ENCODE results near the gene DUSP2.

Gene DUSP2

DNA sequence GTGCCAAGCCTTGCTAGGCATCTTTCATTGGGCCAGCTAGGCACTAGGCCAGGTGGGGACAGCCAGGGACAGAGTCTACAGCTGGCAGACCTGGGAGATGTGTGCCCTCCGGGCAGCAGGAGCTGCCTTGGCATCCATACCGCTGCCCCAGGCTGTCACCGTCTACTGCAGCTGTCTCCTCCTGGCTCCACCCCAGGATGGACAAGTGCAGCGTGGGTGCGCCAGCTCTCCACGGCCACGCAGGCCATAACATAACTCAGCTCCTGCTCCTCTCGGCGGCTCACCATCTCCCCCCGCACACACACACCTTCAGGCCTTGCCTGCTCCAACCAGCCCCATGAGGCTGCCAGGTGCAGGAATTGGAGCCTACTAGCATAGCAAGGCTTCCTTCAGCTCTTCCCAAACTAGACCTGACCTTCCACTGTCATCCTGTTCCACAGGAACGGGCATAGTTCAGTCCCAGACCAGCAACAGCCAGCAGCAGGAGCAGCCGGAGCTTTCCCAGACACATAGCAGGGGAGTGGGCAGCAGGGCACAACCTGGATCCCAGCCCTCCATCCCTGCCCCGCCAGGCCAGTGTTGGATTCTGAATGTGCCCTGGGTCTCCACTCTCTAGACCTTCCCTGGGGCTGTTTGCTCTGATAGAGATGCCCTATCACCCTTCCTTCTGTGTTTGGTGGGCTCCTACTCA, 26.4 kb downstream of the DUSP2 start:
- no peak for TF ChIP-seq EZH2 (IDR thresholded peaks at IDR 0.05; ENCODE audit: borderline replicate concordance, low read length)
- TF ChIP-seq, protein P1, sequence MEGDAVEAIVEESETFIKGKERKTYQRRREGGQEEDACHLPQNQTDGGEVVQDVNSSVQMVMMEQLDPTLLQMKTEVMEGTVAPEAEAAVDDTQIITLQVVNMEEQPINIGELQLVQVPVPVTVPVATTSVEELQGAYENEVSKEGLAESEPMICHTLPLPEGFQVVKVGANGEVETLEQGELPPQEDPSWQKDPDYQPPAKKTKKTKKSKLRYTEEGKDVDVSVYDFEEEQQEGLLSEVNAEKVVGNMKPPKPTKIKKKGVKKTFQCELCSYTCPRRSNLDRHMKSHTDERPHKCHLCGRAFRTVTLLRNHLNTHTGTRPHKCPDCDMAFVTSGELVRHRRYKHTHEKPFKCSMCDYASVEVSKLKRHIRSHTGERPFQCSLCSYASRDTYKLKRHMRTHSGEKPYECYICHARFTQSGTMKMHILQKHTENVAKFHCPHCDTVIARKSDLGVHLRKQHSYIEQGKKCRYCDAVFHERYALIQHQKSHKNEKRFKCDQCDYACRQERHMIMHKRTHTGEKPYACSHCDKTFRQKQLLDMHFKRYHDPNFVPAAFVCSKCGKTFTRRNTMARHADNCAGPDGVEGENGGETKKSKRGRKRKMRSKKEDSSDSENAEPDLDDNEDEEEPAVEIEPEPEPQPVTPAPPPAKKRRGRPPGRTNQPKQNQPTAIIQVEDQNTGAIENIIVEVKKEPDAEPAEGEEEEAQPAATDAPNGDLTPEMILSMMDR (IDR thresholded peaks at IDR 0.05; ENCODE audit: low read length) = no peak
- Histone ChIP-seq H3F3A (ENCODE audit: insufficient read depth, low read length) (no peaks in the 10 kb centered on the region), H3K27ac (ENCODE audit: low read depth, low read length, poor library complexity, severe bottlenecking) (no peak overlapping the region), H4K20me1 (ENCODE audit: insufficient read depth, low read length) (no peaks in the 10 kb centered on the region), H3K9me2 (ENCODE audit: low read depth, low read length) (no peaks in the 10 kb centered on the region), H3K9ac (ENCODE audit: low read length) (no peak overlapping the region), H2AFZ (ENCODE audit: low read length) (no peak overlapping the region), H3K79me2 (ENCODE audit: insufficient read depth, low read length) (no peaks in the 10 kb centered on the region), H3K4me2 (ENCODE audit: low read length) (no peak overlapping the region), H3K27me3 (ENCODE audit: insufficient read depth, low read length) (peaks cover 5% of the 10 kb centered on the region; the same call in 1 of the 2 replicates), H3K36me3 (ENCODE audit: insufficient read depth, low read length) (no peaks in the 10 kb centered on the region), H3K4me1 (ENCODE audit: insufficient read depth, low read length, severe bottlenecking) (peaks cover 8% of the 10 kb centered on the region), H3K9me3 (ENCODE audit: low read length) (no peaks in the 10 kb centered on the region), H3K4me3 (ENCODE audit: low read depth, low read length, poor library complexity, severe bottlenecking) (no peak overlapping the region)

DNA sequence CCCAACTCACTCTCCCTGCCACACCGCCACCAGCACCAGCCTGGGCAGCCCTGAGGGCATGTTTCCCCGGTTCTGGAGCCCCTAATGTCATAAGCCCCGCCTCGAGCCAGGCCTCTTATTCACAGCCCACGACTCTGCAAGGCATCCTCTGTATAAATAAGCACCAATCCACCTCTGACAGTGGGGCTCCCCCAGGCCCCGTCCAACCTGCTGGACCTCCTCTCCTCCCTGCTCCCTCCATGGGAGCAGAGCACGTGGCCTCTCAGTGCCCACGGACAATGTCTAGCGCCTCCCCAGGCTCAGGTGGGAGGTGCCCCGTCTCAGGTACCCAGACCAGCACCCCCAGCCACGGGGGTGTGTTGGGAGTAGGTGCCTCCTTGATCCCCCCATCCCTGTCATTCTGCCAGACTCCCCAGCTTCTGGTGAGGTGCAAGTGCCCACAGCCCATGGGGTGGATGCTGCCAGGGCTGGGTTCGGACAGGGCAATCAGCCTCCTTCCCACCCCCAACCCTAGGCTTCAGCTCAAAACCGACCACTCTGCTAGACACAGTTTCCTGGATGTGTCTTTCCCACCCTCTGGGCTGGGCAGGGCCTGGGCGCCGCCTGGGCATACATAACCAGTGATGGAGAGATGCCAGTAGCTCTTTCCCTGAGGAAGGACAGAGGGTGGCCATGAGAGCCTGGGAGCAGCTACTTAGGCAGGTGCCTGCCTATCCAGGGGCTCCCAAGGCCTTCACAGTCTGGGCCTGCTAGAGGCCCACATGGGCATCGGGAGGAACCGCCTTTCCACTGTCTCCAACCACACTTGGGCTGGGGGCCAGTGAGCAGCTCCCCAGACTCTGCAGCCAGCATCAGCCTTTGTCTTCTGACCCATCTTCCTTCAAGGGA, 27.3 kb downstream of the DUSP2 start:
- Histone ChIP-seq H2AFZ (ENCODE audit: low read length) (no peak overlapping the region), H4K20me1 (ENCODE audit: insufficient read depth, low read length) (no peaks in the 10 kb centered on the region), H3K27ac (ENCODE audit: low read depth, low read length, poor library complexity, severe bottlenecking) (no peak overlapping the region), H3K9ac (ENCODE audit: low read length) (peak overlapping the region; percentile 33; the same call in 1 of the 2 replicates), H3K27me3 (ENCODE audit: insufficient read depth, low read length) (peaks cover 5% of the 10 kb centered on the region; the same call in 1 of the 2 replicates), H3K4me1 (ENCODE audit: insufficient read depth, low read length, severe bottlenecking) (peaks cover 8% of the 10 kb centered on the region), H3K36me3 (ENCODE audit: insufficient read depth, low read length) (no peaks in the 10 kb centered on the region), H3K9me3 (ENCODE audit: low read length) (no peaks in the 10 kb centered on the region), H3K4me2 (ENCODE audit: low read length) (peak overlapping the region; percentile 77), H3K79me2 (ENCODE audit: insufficient read depth, low read length) (no peaks in the 10 kb centered on the region), H3K4me3 (ENCODE audit: low read depth, low read length, poor library complexity, severe bottlenecking) (peak overlapping the region; percentile 64), H3K9me2 (ENCODE audit: low read depth, low read length) (no peaks in the 10 kb centered on the region), H3F3A (ENCODE audit: insufficient read depth, low read length) (no peaks in the 10 kb centered on the region)
- TF ChIP-seq, protein P1 (IDR thresholded peaks at IDR 0.05; ENCODE audit: low read length) = peak; percentile 47; the same call in 1 of the 2 replicates
- TF ChIP-seq EZH2 (IDR thresholded peaks at IDR 0.05; ENCODE audit: borderline replicate concordance, low read length) = no peak

DNA sequence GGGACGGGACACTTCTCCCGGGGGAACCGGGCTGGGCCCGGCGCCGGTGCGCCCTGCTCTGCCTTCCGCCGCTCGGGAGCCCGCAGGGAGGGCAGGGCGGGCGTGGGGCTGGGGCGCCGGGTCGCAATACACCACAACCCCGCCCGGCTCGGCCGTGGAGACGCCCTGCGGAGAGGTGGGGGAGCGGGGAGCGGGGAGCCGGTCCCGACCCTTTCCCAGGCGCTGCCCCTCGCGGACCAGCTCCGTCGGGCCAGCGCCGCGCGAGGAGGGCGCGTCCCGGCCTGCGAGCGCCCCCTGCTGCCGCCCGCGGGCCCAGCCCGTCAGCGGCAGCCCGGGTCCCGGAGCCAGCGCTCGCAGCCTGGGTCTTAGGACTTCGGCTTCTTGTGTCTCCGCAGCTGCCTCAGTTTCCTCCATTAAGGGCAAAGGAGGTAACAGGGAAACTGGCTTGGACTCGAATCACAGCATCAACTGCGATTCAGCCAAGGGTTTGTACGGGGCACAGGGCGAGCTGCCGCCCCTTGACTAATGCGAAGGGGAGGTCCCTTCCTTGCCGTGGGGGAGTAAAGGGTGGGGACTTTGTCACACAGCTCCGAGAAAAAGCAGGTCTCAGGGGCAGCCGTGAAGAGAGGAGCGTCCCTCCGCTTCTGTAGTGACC, 28.2 kb downstream of the DUSP2 start:
- Histone ChIP-seq H3K4me1 (ENCODE audit: insufficient read depth, low read length, severe bottlenecking) (peaks cover 8% of the 10 kb centered on the region), H3K27ac (ENCODE audit: low read depth, low read length, poor library complexity, severe bottlenecking) (no peak overlapping the region), H3K36me3 (ENCODE audit: insufficient read depth, low read length) (no peaks in the 10 kb centered on the region), H3K9me3 (ENCODE audit: low read length) (no peaks in the 10 kb centered on the region), H3K79me2 (ENCODE audit: insufficient read depth, low read length) (no peaks in the 10 kb centered on the region), H2AFZ (ENCODE audit: low read length) (no peak overlapping the region), H3K4me3 (ENCODE audit: low read depth, low read length, poor library complexity, severe bottlenecking) (peak overlapping the region; percentile 64), H3F3A (ENCODE audit: insufficient read depth, low read length) (no peaks in the 10 kb centered on the region), H3K9me2 (ENCODE audit: low read depth, low read length) (no peaks in the 10 kb centered on the region), H4K20me1 (ENCODE audit: insufficient read depth, low read length) (no peaks in the 10 kb centered on the region), H3K9ac (ENCODE audit: low read length) (peak overlapping the region; percentile 56), H3K4me2 (ENCODE audit: low read length) (peak overlapping the region; percentile 77), H3K27me3 (ENCODE audit: insufficient read depth, low read length) (peaks cover 5% of the 10 kb centered on the region; the same call in 1 of the 2 replicates)
- TF ChIP-seq, protein P1 (IDR thresholded peaks at IDR 0.05; ENCODE audit: low read length) = peak; percentile 58
- no peak for TF ChIP-seq EZH2 (IDR thresholded peaks at IDR 0.05; ENCODE audit: borderline replicate concordance, low read length)

All from OCI-LY1 (cell line).